Left ventricle myocardium inferior (tissue), 1 donor: ENCODE data around the gene TMEM132A. TPM values are rescaled to one million over a fixed set of nuclear protein-coding genes. Genes with fewer than 3 reads are reported as not detected.
A peak's percentile ranks its signal among the peaks of the same experiment; 100 is the strongest.

ENCODE experiments used
- DNase-seq: peaks from one replicate; pipeline ENCODE4 v3.0.0-alpha.2; 2020
- H3K27ac ChIP-seq: fragments of 200-600 bp; replicated peaks from 2 replicates; pipeline ENCODE4 v1.8.0; 2021
- H3K27me3 ChIP-seq: fragments of 200-600 bp; 2 replicates; pipeline ENCODE4 v1.8.0; 2021; ENCODE audit warnings: low read depth
- H3K36me3 ChIP-seq: fragments of 200-600 bp; 2 replicates; pipeline ENCODE4 v1.8.0; 2021
- H3K4me1 ChIP-seq: fragments of 200-600 bp; 2 replicates; pipeline ENCODE4 v1.8.0; 2021
- H3K4me3 ChIP-seq: fragments of 200-600 bp; 2 replicates; pipeline ENCODE4 v1.8.0; 2021; ENCODE audit warnings: mild to moderate bottlenecking, moderate library complexity
- H3K9me3 ChIP-seq: fragments of 200-600 bp; replicated peaks from 2 replicates; pipeline ENCODE4 v1.8.0; 2021
- CTCF ChIP-seq: fragments of 200-600 bp; IDR thresholded peaks from 2 replicates; pipeline ENCODE4 v1.8.0; 2021; ENCODE audit warnings: antibody characterized with exemption, mild to moderate bottlenecking, borderline replicate concordance
- intact Hi-C: fragments of 100-400 bp; cut with micrococcal nuclease; formaldehyde crosslinking; loops from one replicate; pipeline ENCODE4 v1.11.0; 2022
- total RNA-seq: library from RNA; stranded (reverse); fragmentation: NEBNext Ultra II Directional; extraction: Animal tissue kit (Norgen Biotek cat#: 25700); gene quantifications from one replicate; pipeline ENCODE4 v1.2.1, GENCODE V29; 2021
- donor health status: DM: no; HTN: yes; CAD: no; lungs with severe emphysema.

The TMEM132A gene
- total RNA-seq, 1 donor from 2014 or later = 6.4 TPM

- peaks cover 28% of the 10 kb centered on the region for H3K27me3 ChIP-seq
- peak overlapping the region; percentile 78 for H3K4me3 ChIP-seq
- peaks cover 26% of the 10 kb centered on the region for H3K4me1 ChIP-seq
- no peak for DNase-seq
- peaks cover 29% of the 10 kb centered on the region for H3K36me3 ChIP-seq
- TF ChIP-seq CTCF = no peak
- no peaks in the 10 kb centered on the region for H3K9me3 ChIP-seq
- H3K27ac ChIP-seq = no peak overlapping the region
- intact Hi-C loops = no loop called here
Measured at GRCh38 chr11:60925868-60926267, 1.6 kb downstream of the TMEM132A start.

- intact Hi-C loops = no loop called here
Measured at GRCh38 chr11:60926500-60926899, 2.2 kb downstream of the TMEM132A start.

GRCh38 chr11:60927061-60927592 is 2.9 kb downstream of the TMEM132A start:
- Histone ChIP-seq H3K36me3 (peaks cover 17% of the 10 kb centered on the region), H3K4me3 (no peak overlapping the region), H3K9me3 (no peaks in the 10 kb centered on the region), H3K4me1 (peaks cover 26% of the 10 kb centered on the region), H3K27me3 (peaks cover 28% of the 10 kb centered on the region), H3K27ac (no peak overlapping the region)
- intact Hi-C loops = no loop called here
- DNase-seq = no peak
- TF ChIP-seq CTCF = no peak

More at GRCh38 chr11:60926500-60926899, 2.2 kb downstream of the TMEM132A start:
- peaks cover 26% of the 10 kb centered on the region for H3K4me1 ChIP-seq
- peaks cover 28% of the 10 kb centered on the region for H3K27me3 ChIP-seq
- TF ChIP-seq CTCF = no peak
- peaks cover 24% of the 10 kb centered on the region for H3K36me3 ChIP-seq
- H3K9me3 ChIP-seq = no peaks in the 10 kb centered on the region
- no peak overlapping the region for H3K27ac ChIP-seq
- no peak for DNase-seq
- no peak overlapping the region for H3K4me3 ChIP-seq

GRCh38 chr11:60927600-60927999 is 3.3 kb downstream of the TMEM132A start:
- H3K27ac ChIP-seq = no peak overlapping the region
- peaks cover 28% of the 10 kb centered on the region for H3K27me3 ChIP-seq
- peaks cover 13% of the 10 kb centered on the region for H3K36me3 ChIP-seq
- DNase-seq = no peak
- no peaks in the 10 kb centered on the region for H3K9me3 ChIP-seq
- intact Hi-C loops = no loop called here
- no peak for TF ChIP-seq CTCF
- H3K4me3 ChIP-seq = no peak overlapping the region
- peaks cover 26% of the 10 kb centered on the region for H3K4me1 ChIP-seq

GRCh38 chr11:60928563-60929001 is 4.3 kb downstream of the TMEM132A start:
- H3K36me3 ChIP-seq = peaks cover 6% of the 10 kb centered on the region
- H3K27me3 ChIP-seq = peaks cover 28% of the 10 kb centered on the region
- DNase-seq = no peak
- TF ChIP-seq CTCF = no peak
- H3K4me1 ChIP-seq = peaks cover 24% of the 10 kb centered on the region
- H3K4me3 ChIP-seq = no peak overlapping the region
- H3K27ac ChIP-seq = no peak overlapping the region
- H3K9me3 ChIP-seq = no peaks in the 10 kb centered on the region
- intact Hi-C loops = no loop called here
